GM21529 (cell line): ENCODE measurements around the gene RNF213.

Source experiments
- ATAC-seq: cut with Tn5 transposase; IDR thresholded peaks from one replicate; pipeline ENCODE4 v1.9.1; 2021; ENCODE audit not compliant: unreplicated experiment

Gene RNF213

GRCh38 chr17:80445007-80445725, 184.5 kb downstream of the RNF213 start:
- no peak for ATAC-seq

DNA sequence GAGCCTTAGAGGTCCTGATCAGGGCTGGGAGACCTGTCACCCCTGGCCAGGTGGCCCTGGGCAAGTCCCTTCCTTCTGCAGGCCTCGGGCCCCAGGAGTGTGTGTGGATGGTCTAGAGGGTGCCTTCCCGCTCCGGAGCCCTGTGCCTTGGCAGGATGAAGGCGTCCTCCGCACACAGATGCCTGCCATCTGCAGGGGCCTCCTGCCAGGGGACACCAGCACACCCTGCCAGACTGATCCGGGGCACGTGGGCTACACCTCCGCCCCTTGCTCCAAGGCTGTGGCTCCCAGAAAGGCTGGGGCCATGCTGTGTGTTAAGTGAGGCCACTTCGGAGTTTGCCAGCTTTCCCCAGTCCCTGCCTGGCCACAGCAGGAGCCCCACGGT, 185.1 kb downstream of the RNF213 start:
- no peak for ATAC-seq

DNA sequence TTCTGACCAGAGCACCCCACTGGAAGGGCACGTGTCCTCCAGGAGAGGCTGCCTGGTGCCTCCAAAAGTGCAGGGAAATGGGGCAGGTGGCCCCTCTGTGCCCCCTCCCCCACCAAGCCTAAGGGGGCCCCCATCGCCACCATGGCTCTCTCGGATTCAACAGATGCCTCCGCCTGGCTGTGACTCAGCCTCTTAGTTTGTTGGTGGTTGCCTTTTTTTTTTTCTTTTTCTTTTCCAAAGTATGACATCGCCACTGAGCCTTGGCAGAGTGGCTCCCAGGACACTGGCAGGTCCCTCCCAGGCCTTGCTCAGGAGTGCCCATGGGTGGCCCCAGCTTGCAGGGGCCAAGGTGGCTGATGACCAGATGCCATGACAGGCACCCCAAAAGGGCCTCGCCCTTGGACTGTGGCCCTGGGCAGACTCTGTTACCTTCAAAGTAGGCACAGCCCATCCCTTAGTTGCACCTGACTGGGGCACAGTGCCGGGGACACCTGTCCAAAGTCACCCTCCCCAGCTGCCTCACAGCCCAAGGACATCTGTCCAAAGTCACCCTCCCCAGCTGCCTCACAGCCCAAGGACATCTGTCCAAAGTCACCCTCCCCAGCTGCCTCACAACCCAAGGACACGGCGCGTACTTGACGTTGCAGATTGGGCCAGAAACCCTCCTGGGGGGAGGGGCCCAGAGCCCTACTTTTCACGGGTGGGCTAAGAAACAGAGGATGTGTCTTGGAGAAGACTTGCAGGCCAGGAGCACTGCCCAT, 186.2 kb downstream of the RNF213 start:
- ATAC-seq: no peak

DNA sequence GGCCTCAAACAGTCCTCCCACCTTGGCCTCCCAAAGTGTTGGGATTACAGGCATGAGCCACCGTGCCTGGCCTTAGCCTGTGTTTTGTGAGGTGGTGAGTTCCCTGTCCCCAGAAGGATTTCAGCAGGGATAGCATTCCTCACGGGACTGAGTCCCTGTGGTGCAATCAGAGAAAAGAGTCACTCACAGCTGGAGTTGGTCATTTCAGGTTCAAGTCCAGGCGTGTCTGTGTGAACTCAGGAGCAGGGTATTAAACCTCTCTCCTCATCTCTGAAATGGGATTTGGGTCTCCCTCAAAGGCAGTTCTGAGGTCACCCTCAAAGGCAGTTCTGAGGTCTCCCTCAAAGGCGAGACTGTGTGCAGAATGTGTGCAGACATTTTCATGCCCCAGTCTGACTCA, 187.1 kb downstream of the RNF213 start:
- ATAC-seq: no peak
